DLD1 (cell line): ENCODE data around the gene VMP1.
"Not testable (repeated sequence)": the region's sequence is repeated elsewhere in the genome, so short reads cannot be mapped to it uniquely, and the experiment has no call there.

Source experiments
- in situ Hi-C: cut with HindIII; loops from 2 replicates; pipeline ENCODE4 v1.10.0; 2017; ENCODE audit warnings: low sequenced_read_pairs

Gene VMP1

DNA sequence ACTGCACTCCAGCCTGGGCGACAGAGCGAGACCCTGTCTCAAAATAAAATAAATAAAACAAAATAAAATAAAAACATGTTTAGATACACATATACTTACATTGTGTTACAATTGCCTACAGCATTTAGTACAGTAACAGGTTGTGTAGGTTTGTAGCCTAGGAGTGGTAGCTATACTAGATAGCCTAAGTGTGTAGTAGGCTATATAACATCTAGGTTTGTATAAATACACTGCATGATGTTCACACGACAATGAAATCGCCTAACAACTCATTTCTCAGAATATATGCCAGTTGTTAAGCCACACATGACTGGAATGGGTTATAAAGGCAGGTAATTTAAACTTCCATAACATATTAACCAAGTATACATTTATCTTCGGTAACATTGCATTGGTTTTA is 94.7 kb downstream of the VMP1 start:
- in situ Hi-C loops, result no loop called here

DNA sequence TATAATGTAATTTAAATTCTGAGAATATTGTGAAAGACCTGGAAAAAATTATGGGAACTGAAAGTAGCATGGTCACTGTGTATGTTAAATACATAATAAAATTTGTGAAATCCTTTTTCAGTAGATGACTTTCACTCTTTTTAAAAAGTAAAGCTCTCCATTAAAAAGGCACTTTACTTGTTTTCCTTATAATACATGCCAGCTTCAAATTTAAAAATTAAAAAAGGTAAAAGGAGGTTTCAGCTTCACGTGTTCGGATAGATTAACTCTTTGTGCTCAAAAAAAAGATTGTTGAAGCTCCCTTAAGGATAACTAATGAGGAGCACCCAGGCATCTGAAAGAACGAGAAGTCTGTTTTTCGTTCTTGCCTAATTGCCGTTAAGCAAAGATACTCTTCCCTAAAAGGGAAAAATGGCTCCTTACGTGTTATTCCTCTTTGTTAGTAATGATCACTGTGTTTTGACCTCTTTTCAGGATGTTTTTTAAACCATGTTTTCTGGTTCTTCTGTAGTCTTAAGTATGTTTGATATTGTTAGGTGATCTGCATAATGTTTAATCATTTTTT is 97.5 kb downstream of the VMP1 start:
- in situ Hi-C loops, result no loop called here

DNA sequence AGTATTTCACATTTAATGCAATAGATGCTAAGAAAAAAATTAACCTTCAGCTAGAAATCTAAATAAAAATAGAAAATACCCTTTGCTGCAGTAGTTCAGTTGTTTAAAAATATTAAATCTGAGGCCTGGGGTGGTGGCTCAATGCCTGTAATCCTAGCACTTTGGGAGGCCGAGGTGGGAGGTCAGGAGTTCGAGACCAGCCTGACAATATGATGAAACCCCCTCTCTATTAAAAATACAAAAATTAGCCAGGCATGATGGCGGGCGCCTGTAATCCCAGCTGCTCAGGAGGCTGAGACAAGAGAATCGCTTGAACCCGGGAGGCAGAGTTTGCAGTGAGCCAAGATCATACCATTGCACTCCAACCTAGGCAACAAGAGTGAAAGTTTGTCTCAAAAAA is 98.9 kb downstream of the VMP1 start:
- in situ Hi-C loops, result not testable (repeated sequence)

DNA sequence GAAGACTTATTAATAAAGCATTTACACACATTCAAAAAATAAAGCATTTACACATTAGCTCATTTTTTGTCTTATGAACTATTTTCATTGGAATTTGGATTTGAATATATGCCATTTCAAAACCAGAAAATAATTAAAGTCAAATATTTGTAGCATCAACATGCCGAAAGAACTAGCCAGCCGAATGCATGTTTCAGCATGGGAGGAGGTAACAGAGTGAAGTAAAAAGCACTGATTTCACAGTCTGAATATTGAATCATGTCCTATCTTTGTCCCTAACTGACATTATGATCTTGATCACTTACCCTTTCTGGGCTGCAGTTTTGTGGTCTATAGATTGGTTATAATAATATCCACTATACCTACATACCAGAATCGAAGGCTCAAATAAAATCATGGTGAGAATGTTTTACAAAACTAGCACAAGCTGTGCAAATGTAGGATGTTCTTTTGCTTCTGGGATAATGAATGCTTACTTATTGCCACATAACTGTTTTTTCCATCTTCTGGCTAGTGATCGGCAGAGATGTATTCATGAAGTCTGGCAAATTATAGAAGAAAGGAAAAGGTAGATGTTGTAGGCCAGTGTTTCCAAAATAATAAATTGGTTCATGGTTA is 100.5 kb downstream of the VMP1 start:
- in situ Hi-C loops, result no loop called here

DNA sequence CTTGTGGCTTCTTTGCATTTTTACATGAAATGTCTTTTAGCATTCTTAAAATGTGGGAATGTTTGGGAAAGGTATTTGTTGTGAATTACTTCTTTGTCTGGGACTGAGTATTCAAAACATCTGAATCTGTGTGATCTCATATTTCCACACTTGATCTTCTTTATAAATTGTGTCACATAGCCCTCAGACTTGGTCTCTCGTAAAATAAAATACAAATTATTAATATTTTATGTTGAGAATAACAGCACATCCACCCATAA is 103.4 kb downstream of the VMP1 start:
- in situ Hi-C loops, result no loop called here

DNA sequence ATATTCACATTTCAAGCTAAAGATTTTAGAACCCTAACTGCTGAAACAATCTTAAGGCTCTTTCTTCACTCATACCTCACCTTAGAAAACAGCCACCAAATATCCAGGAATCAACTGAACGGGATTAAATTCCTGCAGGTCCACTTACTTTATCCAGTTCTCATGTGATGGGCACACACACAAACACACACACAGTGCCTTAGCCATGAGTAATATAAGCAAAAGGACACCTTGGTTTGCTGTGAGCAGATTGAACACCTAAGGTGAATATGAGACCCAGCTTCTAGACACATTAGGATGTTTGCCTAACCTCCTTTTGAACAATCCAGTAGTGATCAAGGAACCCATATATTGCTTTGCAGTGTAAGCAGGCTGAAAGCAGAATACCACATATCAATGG is 103.8 kb downstream of the VMP1 start:
- in situ Hi-C loops, result no loop called here

DNA sequence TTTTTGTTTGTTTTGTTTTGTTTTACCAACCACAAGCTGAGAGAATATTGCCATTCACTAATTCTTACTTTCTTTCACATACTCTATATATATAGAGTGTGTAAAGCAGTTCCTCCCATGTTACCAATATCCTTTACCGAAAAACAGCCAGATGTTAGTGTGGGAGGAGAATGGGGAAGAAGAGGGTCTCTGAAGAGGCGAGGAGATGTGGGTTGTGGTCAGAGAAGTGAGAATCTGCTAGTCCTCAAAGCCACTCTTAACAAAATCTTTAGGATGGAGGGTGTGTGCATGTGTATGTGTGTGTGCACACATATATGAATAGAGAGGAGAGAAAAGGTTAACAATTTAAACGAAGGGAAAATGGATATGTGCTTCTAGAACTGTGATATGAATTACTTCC is 104.7 kb downstream of the VMP1 start:
- in situ Hi-C loops, result no loop called here

DNA sequence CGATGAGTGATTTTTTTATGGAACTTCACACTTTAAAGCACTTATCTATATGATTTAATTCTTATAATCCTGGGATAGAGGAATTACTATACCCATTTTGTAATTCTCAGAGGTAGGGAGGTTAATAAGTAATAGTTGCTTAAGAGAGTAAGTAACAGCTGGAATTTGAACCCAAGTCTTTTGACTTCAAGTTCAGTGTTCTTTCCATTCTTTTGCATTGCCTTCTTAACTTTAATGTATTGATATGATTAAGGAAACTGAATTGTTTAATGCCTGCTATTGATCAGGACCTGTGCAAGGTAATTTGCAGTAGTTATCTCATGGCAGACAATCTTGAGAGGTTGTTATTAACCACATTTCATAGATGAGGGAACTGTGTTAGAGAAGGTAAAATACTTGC is 106.8 kb downstream of the VMP1 start:
- in situ Hi-C loops, result no loop called here

DNA sequence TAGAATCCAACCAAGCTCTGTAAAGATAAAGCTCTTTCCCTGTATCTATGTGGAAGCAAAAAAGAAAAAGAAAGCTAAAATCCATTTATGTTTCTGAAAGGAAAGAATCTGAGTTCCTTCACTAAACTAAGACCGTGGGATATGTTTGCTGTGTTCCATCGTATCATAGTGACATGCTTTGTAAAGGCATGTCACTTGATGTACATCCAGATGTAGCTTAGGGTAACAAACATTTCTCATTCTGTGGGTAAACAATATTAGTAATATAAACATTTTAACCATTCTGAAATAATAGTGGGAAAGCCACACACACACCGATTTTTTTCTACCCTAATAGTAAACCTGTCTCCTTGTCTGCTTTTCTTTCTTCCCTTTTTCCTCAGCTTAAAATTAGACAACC is 107.2 kb downstream of the VMP1 start:
- in situ Hi-C loops, result no loop called here

DNA sequence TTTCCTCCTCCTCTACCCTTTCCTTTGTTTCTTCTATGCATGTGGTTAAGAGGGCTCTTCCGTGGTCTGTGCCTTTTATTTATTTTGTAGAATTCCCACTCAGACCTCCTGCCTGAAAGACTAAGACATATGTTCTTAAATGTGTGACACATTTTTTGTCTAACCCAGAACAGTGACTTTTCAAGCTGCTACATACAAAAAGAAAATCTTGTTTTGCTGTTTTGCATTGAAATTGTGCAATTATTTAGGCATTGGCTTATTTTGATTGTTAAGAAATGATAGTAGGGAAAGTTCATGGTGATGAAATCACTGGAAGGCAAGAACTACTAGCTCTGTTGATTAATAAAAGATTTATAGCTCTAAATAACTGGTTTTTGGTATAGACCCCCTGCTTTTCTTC is 108.5 kb downstream of the VMP1 start:
- in situ Hi-C loops, result no loop called here

DNA sequence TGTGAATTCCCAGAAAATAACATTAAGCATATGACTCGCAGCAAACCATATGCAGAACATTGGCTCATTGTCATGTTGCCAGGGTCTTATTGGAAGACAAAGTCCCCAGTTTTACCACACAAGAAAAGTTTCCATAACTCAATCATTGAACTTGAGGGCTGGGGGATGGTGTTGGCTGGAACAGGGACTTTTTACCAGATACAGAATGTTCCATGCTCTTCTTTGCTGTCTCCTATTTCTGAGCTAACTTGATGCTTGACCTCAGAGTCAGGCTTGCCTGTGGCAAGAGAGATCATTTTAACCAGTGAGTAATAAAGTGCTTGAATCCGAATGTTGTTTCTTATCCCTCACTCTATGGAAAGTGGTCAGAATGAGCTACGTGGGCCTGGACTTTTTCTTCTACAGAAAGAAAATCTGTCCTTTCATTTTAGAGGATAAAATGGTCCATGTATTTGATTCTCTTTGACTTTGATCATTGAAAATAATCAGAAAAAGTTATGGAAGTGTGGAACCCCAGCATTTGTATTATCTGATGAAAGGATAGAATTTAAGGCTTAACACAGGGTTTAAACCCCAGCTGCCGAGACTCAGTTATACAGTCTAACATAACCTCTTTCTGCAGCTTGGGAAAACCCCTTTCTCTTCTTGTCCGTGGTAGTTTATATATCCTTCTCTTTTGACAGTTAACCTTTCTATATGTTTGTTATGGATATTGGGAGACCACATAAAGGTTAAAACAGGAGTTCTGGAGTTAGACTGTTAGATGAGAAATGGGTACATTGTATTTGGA is 118.3 kb downstream of the VMP1 start:
- in situ Hi-C loops, result no loop called here

DNA sequence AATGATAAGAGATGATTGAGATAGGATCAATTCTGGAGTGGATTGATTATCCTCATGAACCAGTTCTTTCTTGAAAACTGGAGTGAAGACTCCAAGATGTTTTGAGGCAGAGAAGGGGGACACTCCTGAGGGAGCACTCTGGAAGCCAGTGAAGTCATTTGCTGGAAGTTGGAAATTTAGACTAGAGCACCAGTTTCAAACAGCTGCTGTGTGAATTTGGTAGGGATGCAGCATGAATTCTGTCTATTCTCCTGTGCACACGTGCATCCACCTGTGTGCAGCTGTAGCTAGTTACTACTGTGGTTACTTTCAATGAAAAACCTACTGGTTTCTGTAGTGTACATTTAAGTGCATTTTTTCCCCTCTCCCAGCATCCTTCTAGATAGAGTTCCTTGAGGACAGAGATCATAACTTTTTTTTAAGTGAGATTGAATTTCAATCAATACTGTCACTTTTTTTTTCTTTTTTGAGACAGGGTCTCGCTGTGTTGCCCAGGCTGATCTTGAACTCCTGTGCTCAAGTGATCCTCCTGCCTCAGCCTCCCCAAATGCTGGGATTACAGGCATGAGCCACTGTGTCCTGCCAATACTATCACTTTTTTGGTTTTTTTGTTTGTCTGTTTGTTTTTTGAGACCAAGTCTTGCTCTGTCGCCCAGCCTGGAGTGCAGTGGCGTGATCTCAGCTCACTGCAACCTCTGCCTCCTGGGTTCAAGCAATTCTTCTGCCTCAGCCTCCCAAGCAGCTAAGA is 119.4 kb downstream of the VMP1 start:
- in situ Hi-C loops, result no loop called here

DNA sequence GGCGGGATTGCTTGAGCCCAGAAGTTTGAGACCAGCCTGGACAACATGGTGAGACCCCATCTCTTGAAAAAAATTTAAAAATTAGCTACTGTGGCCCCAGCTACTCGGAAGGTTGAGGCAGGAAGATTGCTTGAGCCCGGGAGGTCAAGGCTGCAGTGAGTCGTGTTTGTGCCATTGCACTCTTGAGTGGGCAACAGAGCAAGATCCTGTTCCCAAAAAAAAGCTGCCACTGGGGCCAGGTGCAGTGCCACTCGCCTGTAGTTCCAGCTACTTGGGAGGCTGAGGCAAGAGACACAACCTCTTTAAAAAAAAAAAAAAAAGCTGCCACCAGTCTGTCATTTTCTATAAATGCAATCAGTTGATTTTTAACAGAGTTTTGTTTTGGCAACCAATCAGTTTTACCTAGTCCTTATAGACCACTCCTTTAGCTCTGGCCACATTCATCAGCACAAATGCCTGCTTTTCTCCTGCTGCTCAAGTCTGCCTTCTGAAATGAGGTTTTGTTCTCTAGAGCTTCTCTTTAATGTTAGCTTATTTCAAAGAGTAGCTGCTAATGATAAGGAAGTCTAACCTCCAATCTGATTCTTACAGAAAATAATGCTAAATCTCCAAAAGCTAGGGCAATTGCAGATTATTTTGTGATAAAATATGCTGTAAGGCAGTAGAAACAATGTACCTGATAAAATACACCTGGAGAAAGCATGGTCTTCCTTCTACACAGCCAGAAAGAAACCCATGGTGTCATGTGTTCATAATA is 120.4 kb downstream of the VMP1 start:
- in situ Hi-C loops, result no loop called here

DNA sequence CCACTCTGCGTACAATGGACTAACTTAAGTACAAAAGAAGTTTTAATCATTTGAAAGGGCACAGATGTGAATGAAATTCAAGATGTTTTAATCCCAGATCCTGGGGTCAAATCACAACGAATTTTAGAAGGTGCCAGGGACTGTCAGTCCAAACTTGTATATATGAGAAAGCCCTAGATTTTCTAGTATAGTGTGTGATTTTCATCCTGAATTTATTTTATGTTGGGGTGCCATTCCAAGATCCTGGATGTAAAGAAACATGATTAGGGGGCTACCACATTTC is 121.0 kb downstream of the VMP1 start:
- in situ Hi-C loops, result no loop called here

DNA sequence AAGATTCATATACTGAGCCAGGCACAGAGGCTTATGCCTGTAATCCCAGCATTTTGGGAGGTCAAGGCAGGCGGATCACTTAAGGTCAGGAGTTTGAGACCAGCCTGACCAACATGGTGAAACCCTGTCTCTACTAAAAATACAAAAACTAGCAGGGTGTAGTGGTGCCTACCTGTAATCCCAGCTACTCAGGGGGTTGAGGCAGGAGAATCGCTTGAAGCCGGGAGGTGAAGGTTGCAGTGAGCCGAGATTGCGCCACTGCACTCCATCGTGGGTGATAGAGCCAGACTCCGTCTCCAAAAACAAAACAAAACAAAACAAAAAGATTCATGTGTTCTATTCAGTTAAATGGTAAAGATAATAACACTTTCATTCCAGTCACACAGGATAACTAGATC is 121.4 kb downstream of the VMP1 start:
- in situ Hi-C loops, result not testable (repeated sequence)

DNA sequence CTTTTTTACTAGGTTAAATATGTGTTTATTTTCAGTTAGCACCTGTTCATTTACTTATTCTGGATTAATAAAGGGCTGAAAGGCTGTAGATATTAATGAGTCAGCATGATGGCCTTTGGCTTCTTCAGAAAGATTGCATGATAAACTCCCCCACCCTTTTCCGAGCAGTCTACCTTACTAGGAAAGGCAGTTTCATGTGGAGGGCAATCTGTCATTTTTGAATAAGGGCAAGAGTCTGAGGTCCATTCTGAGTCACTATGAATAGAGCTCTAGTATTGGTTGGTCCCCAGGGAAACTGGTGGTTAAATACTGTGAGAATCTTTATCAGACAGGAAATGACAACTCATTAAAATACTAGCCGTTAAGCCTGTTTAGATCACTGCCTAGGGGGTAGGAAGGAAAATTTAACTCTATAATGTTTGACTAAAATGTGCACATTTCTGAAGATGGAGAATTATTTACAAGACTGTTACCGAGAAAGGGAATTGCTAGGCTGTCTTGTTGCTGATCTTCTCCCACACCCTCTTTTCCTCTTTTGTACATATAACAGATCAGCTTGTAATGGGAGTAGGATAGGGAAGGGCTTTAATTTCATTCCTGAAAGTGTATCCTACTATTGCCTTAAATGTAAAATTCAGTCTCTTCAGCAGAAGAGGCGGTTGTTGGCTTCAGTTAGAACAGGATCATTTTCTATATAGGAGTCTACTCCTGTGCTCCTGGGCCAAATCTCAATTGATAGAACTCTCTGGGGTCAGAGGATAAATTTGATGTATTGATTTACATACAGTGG is 122.0 kb downstream of the VMP1 start:
- in situ Hi-C loops, result no loop called here

DNA sequence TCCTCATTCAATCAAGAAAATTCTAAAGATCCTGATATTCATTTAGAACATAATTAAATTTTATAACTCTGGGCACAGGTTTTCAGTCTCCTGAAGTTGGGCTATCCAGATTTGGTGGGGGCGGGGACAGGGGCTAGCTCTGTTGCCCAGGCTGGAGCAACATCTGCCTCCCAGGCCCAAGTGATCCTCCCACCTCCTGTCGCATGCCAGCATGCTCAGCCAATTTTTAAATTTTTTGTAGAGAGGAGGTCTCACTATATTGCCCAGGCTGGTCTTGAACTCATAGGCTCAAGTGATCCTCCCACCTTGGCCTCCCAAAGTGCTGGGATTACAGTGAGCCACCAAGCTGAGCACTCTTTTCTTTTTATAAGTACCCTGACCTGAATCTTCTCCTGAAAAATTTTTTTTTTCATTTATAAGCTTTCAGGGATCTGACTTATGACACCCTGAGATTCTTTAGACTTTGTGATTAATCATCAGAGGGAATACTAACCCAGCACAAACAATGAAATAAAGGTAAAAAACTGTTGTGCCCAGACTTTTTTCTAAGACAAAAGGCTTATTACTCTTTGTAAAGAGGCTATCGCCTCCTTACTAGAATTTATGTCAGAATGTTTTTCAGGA is 122.7 kb downstream of the VMP1 start:
- in situ Hi-C loops, result no loop called here

DNA sequence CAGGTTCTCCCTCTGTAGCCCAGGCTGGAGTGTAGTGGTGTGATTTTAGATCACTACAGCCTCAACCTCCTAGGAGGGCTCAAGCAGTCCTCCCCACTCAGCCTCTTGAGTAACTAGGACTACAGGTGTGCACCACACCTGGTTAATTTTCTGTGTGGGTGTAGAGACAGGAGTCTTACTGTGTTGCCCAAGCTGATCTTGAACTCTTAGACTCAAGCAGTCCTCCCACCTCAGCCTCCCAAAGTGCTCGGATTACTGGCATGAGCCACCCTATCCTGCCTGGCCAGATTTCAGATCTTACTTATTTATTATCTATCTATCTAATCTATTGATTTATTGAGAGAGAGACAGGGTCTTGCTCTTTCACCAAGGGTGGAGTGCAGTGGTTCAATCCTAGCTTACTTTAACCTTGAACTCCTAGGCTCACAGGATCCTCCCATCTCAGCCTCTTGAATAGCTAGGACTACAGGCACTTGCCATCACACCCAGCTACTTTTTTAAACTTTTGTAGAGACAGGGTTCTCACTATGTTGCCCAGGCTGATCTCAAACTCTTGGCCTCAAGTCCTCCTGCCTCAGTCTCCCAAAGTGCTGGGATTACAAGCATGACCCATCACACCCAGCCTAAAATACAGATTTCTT is 123.5 kb downstream of the VMP1 start:
- in situ Hi-C loops, result no loop called here

DNA sequence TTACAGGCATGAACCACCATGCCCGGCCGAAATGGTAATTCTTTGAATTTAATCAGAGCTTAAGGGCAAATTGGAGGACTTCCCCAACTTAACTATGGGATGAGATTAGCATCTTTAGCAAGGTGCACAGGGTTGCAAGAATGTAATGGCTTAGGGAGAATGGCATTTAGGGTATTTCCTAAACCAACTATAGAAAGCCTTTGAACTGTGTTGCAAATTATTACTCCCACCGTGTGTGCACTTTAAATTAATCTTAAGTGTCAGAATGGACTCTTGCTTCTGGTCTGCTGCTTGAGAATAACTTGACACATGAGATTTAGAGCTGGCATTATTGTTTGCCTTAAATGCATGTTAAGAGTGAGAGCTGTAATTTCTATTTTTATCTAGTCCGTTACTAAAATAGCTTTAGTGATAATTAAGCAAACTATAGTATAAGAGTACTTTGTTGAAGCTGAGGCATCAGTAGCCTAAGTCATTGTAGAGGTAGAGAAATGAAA is 125.5 kb downstream of the VMP1 start:
- in situ Hi-C loops, result no loop called here
